ENCODE data around the gene PIK3R6.

- no peak for TF ChIP-seq MAX (IDR thresholded peaks at IDR 0.05; ENCODE audit: low read depth, low read length)
- TF ChIP-seq, protein P1, sequence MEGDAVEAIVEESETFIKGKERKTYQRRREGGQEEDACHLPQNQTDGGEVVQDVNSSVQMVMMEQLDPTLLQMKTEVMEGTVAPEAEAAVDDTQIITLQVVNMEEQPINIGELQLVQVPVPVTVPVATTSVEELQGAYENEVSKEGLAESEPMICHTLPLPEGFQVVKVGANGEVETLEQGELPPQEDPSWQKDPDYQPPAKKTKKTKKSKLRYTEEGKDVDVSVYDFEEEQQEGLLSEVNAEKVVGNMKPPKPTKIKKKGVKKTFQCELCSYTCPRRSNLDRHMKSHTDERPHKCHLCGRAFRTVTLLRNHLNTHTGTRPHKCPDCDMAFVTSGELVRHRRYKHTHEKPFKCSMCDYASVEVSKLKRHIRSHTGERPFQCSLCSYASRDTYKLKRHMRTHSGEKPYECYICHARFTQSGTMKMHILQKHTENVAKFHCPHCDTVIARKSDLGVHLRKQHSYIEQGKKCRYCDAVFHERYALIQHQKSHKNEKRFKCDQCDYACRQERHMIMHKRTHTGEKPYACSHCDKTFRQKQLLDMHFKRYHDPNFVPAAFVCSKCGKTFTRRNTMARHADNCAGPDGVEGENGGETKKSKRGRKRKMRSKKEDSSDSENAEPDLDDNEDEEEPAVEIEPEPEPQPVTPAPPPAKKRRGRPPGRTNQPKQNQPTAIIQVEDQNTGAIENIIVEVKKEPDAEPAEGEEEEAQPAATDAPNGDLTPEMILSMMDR (IDR thresholded peaks at IDR 0.05; ENCODE audit: low read depth, low read length): no peak
- TF ChIP-seq POLR2A (IDR thresholded peaks at IDR 0.05; ENCODE audit: extremely low read depth, insufficient read length): no peak
These were observed 48.7 kb downstream of the PIK3R6 start for GRCh38 chr17:8818654-8819330.

Data from NB4 (cell line).